ENCODE data around the gene RALGDS. TPM values are rescaled to one million over a fixed set of nuclear protein-coding genes. Genes with fewer than 3 reads are reported as not detected.
A peak's percentile ranks its signal among the peaks of the same experiment; 100 is the strongest.
"Not testable (repeated sequence)": the region's sequence is repeated elsewhere in the genome, so short reads cannot be mapped to it uniquely, and the experiment has no call there.

The RALGDS gene
- total RNA-seq, 2 donors from 2014 or later: 29.1 to 49.1 TPM

DNA sequence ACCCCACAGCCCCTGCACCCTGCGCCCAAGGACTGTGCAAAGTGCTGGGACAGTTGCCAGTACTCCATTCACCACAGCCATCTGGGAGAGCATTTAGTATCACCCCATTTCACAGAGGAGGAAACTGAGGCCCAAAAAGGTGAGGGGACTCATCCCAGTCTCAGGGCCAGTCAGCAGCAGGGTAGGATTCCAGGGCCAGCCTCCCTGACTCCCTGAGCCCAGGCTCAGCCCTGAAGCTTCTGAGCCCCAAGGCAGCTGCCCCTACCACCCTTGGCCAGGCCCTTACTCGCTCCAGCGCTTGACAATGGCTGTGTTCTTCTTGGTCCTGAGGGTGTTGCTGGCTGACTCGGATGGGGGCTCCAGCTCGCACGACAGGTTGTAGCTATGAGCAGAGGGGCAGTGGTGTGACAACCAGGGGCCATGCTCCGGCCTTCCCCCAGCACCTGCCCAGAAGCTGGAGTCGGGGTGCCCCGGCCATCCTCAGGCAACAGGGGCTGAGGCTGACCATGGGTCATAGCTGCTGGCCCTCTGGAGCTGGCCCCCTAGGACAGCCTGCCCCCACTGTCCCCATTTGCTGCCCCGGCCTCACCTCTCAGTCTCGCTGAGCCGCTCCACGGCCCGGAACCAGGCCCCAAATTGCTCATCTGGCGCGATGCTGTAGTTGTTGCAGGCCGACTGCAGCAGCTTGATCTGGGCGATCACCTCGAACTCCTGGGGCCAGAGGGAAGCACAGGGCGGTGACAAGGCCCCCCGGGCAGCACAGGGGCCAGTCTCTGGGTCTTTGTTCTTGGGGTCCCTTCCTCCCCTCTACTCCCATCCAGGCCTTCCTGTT lies 18.6 kb downstream of the RALGDS start:
- intact Hi-C loops (cut with DNase I, micrococcal nuclease): loop anchor here (5.0 kb wide), 1 partner anchor 45 kb away; no protein-coding TSS in a partner anchor
- peak in 1 of 2 donors; percentile 24 for DNase-seq
- ATAC-seq: no peak

DNA sequence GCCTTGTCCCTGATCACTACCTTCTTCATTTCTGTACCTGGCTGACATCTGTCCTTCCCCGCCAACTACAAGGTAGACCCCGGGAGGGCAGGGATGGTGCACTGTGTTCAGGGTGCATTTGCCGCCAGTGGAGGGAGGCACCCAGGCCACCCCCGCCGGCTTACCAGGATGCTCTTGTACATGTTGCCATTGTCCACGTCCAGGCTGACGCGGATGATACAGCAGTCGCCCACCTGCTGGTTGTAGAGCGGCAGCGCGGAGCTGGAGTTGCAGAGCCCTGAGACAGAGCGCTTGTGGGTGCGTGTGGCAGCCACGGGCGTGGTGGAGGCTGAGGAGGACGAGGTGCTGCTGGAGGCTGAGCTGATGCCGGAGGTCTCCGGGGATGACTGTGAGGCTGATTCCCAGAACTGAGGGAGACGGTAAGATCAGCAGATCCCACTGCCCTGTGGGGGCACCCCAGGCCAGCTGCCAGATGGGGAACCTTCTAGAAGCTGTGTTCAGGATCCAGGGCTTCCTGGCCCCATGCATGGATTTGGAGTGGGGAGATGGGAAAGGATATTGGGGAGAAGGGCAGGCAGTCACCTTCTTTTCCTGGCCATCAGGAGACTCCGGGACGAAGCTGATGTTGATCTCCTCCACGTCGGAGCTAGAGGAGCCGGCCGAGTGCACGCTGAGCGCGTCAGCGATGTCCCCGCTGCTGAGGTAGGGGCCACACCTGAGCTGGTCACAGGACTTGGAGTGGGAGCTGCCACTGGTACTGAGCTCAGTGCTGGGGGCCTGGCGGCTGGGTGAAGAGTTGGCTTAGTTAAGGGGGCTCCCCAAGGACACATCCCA lies 19.5 kb downstream of the RALGDS start:
- no peak for ATAC-seq
- intact Hi-C loops (cut with DNase I, micrococcal nuclease): loop anchor here (5.0 kb wide), 1 partner anchor 46 kb away; no protein-coding TSS in a partner anchor
- peak in 1 of 2 donors; percentile 22 for DNase-seq

DNA sequence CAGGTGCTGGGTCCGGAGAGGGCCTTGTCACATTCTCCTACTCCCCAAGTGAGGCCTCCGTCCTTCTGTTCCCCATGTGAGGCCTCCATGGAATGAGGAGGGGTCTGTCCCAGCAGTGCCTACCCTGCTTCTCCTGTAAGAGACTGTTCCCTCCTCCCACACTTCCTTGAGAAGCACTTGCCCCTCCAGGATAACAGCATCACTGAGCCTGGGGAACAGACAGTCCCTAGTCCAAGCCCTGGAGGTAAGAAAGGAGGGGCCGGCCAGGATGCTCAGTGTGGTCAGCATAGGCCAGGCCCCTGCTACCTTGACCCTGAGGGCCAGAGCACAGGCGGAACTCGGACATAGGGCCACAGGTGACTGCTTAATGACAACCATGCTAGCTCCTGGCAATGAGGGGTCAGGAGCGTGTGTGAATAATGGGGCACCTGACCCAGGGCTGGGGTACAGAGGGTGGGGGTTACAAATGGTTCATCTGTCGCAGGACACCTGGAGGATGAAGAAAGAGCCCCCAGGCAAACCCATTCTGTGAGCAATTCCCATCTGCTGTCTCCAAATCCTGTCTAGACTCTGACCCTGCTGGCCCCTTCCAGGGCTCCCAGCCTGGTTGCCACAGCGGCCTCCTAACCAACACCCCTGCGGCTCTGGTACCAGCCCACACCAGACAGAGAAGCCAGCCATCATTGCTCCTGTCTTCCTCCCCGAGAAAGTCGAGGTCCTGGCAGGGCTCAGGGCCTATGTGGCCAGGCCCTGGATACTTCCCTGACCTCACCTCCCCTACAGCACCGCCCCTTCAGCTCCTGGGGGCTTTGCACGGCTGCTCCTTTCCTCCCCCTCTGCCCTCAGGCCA lies 20.3 kb downstream of the RALGDS start:
- DNase-seq: peak in 1 of 2 donors; percentile 14
- ATAC-seq: no peak
- intact Hi-C loops (cut with DNase I, micrococcal nuclease): loop anchor here (5.0 kb wide), 1 partner anchor 47 kb away; no protein-coding TSS in a partner anchor

DNA sequence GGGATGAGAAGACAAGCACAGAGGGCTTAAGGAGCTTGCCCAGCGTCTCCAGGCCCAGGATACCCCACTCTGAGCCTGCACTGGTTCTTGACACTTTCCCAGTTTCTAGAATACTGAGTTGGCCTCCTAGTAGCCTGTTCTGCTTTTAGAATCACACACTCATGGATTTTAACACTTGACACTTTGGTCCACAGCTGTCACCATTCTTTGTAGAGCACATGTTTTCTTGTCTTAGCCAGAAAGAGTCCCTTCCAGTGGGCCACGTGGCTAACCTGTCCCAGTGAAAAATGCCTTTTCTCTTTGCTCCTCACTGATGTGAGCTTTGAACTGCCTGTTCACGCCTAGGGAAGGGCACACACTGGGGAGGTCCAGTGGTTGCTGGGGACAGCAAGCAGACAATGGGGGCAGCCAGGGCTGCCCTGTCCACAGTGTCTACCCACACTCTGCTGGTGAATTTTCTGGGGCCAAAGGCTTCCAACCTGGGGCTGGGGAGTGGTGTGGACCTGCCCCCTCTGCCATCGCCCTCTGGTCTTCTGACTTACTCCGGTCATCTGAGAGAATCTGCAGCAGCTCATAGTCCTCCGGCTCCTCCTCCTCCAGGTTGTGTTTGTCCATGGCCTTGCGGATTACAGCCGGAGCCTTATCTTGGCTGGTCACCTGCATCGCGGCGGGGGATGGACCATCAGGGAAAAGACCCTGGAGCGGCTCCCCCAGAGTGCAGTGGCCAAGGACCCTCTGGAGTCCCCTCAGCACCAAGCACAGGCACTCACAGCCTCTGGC lies 21.1 kb downstream of the RALGDS start:
- ATAC-seq (no peak), DNase-seq (peak in 1 of 2 donors; percentile 12)
- intact Hi-C loops (cut with DNase I, micrococcal nuclease): loop anchor here (5.0 kb wide), 1 partner anchor 47 kb away; no protein-coding TSS in a partner anchor

DNA sequence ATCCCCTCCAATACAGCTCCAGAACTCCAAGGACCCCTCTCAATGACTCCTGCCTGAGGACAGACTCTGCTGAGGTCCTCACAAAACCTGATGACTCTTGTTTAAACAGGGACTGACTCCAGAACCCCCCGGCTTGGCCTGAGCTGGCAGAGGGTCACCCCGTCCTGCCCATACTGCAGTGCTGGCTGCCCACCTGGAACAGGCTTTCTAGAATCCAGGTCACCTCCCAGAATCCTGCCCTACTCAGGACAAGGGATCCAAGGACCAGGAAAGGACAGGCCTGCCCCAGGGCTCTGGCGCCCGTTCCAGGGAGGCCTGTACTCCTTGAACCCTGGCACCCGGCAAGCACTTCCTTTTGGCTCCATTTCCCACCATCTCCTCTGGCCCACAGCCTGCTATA lies 22.2 kb downstream of the RALGDS start:
- DNase-seq: no peak
- intact Hi-C loops (cut with DNase I, micrococcal nuclease): no loop called here
- ATAC-seq: no peak

DNA sequence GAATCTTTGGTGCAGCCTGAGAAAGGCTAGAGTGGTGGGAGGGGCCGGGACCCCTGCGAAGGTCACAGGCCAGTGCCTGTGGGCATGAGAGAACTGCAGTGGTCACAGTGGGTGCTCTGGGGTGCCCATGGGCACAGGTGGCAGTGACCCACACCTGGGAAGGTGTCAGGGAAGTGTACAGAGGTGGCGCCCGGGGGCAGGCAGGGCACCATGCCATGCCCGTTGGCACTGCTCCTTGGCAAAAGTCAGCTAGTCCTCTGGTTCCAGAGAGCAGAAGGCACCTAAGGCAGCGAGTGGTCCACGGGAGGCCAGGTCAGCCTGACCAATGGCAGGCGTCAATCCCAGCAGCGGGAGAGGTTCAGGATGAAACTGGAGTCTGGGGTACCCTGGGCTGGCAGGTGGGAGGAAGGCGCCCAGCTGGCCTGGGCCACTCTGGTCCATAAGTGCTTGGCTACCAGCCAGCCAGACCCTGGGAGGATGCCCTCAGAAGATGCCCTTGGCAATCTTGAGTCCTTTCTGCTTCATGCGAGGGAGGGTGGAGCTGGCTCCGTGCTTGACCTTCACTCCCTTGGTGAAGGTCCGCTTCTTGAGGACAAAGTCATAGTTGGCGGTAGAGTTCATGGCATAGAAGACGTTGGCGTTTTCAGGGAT lies 22.8 kb downstream of the RALGDS start:
- no peak for ATAC-seq
- DNase-seq: no peak
- intact Hi-C loops (cut with DNase I, micrococcal nuclease): no loop called here

DNA sequence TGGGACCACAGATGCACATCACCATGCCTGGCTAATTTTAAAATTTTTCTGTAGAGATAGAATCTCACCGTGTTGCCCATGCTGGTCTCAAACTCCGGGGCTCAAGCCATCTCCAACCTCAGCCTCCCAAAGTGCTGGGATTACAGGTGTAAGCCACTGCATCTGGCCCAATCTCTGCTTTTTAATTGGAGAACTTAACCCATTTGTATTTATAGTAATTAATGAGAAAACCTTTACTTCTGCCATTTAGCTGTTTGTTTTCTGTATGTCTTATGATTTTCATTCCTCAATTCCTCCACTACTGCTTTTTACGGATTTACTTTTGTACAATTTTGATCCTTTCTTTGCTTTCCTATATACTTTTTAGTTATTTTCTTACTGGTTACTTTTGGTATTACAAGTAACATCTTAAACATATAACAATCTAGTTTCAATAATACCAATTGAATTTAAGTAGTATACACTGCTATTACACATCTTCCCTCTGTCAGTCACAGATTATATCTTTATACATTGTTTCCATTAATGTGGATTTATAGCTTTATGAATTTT lies 26.1 kb downstream of the RALGDS start:
- intact Hi-C loops (cut with DNase I, micrococcal nuclease): no loop called here

DNA sequence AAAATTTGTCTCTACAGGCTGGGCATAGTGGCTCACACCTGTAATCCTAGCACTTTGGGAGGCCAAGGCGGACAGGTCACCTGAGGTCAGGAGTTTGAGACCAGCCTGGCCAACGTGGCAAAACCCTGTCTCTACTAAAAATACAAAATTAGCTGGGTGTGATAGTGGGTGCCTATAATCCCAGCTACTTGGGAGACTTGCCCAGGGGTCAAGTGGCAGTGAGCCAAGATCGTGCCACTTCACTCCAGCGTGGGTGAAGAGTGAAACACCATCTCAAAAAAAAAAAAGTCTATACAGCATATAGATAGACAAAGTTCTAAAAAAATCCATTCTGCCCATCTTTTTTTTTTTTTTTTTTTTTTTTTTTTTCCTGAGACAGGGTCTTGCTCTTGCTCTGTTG lies 26.7 kb downstream of the RALGDS start:
- intact Hi-C loops (cut with DNase I, micrococcal nuclease); DNase-seq; ATAC-seq: not testable (repeated sequence)

More for the DNA sequence above, 26.1 kb downstream of the RALGDS start:
- DNase-seq (no peak), ATAC-seq (no peak)

DNA sequence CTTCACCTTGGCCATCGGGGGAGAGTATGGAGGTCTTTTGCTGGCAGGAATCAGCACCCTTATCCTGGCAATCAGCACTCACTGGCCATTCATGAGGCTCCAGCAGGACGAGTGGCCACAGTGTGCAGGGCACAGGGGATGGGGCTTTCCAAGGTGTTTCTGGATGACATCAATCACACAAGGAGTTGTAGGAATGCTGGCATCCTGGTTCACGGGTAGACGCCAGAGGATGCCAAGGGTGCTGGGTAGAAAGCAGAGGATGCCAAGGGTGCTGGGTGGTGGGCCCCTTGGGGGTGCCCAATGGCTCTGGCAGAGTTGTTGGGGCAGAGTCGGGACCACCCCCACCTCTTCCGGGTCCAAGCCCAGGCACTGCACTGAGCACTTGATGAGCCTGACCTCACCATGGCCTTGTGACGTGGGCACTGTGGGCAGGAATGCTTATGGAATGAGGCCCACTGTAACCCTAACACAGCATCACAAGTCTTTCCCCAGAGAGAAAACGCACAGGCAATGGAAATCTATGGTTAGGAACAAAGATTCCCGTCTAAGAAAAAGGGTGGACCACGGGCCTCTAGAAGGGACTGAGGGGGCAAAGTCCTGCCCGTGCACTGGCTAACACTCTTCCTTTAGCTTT lies 30.2 kb downstream of the RALGDS start:
- ATAC-seq (no peak), DNase-seq (no peak)
- intact Hi-C loops (cut with DNase I, micrococcal nuclease): no loop called here

DNA sequence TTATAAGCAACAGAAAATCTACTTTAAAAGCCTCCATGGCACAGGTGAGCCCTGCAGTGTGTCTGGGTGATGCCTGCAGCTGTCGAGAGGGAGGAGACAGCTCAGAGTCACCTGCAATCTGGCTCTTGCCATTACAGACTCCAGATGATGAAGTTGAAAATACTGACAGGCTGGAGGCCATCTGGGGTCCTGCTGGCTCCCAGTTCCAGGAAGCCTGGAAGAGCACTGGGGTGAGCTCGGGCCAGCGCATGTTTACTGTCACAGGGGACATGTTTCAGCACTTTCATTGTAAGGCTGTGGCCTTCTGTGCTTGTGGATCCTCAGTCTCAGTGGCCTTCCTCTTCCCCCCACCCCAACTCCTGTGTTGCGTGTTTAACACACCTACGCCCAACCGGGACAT lies 30.9 kb downstream of the RALGDS start:
- DNase-seq: no peak
- intact Hi-C loops (cut with DNase I, micrococcal nuclease): no loop called here
- ATAC-seq: no peak

DNA sequence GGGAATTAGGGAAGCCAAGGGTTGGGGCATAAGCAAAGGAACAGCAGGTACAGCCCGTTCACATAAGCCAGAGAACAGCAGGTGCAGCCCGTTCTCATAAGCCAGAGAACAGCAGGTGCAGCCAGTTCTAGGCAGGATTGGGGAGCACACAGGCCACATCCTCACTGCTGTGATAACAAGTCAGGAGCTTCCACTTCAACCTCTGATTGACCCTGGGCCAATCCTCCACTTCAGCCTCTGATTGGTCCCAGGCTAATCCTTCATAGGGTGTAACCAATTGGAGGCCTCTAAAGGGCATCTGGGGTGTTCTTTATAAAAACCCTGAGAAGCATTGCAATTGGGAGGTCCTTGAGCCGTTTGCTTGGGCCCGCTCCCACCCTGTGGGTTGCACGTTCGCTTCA lies 31.8 kb downstream of the RALGDS start:
- no peak for DNase-seq
- intact Hi-C loops (cut with DNase I, micrococcal nuclease): no loop called here
- peak; percentile 39 for ATAC-seq

DNA sequence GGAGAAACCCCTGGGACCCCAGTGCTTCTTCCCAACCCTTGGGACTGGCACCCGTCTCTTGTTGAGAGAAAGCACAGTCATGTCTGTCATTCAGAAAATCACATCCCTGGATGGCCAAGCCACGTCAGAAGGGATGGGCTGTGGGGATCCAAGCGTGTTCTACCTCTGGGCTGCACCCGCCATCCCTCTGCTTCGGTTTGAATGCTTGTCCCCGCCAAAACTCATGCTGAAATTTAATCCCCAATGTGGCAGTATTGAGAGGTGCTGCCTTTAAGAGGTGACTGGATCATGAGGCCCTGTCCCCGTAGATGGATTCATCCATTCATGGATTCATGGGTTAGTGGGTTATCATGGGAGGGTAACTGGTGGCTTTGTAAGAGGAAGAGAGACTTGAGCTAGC lies 32.3 kb downstream of the RALGDS start:
- ATAC-seq: no peak
- intact Hi-C loops (cut with DNase I, micrococcal nuclease): no loop called here
- DNase-seq: no peak

DNA sequence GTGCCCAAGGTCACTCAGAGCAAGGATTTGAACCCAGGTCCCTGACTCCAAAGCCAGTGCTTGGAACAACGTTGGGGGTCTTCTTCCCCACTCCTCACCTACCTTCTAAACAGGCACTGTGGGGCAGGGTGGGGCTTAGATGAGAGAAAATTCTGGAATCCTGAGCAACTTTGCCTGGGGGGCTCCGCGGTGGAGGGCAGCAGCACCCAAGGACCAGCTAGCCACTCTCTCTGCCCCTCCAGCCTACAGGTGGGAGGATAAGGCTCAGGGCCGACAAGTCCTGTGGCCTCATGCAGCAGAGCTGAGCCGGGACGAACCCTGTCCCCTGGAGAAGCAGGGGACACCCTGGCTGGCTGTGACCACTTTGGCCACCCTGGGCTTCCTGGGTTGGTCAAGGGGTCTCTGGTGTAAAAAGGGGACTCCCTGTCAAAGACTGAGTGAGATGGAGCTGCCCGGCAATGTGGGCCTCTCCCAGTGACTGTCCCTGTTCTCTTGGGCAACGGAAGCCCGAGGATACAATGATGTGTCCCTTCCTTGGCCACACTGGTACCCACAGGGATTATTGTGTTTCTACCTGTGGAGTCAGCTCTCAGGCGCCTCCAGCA lies 32.8 kb downstream of the RALGDS start:
- DNase-seq (no peak), ATAC-seq (no peak)
- intact Hi-C loops (cut with DNase I, micrococcal nuclease): no loop called here

DNA sequence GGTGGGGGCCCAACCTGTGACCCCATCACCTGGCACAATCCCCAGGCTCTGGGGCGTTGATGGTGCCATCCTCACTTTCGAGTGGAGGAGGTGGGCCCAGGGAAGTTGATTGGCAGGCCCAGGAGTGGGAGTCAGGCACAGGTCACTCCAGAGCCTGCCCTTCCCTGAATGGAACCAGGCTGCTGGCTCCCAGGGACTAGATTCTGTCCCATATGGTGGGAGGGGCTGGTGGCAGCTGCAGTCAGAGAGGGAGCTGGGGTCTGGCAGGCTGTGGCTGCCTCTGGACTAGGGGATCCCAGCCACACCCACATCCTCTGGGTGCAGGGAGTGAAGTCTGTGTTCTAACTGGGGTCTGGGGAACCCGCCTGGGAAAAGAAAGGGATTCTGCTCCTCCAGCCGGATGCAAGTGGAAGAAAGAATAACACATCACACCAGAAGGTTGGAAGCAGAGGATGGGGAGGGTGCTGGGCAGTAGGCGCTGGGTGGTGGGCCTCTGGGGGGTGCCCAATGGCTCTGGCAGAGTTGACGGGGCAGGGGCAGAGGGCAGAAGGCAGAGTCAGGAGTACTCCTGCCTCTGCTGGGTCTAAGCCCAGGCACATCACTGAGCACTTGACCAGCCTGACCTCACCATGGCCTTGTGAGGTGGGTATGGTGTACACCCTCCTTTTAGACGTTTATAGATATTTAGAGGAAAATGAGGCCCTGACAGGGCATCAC lies 33.5 kb downstream of the RALGDS start:
- intact Hi-C loops (cut with DNase I, micrococcal nuclease): no loop called here
- ATAC-seq: no peak
- DNase-seq: no peak

DNA sequence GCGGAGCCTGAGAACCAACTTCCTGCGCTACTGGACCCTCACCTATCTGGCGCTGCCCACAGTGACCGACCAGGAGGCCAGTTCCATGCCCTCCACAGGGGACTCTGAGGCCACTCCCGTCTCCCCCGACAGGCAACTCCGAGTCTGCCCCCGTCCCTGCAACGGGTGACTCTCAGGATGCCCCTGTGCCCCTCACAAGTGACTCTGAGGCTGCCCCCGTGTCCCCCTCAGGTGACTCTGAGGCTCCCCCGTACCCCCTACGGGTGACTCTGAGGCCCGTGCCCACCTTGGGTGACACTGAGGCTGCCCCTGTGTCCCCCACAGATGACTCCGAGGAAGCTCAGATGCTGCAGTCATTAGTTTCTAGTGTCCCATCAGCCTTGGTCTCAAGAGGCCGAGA lies 34.1 kb downstream of the RALGDS start:
- no peak for DNase-seq
- no peak for ATAC-seq
- intact Hi-C loops (cut with DNase I, micrococcal nuclease): no loop called here

Data from left colon (tissue), 2 donors.